B cell (primary cell): ENCODE measurements around the gene LHX4. TPM values are rescaled to one million over a fixed set of nuclear protein-coding genes. Genes with fewer than 3 reads are reported as not detected.

Experiments used
- ATAC-seq: fragments of 200-7000 bp; cut with Tn5 transposase; one replicate; pipeline ENCODE4 v1.10.0; 2021; ENCODE audit warnings: low read depth, mild to moderate bottlenecking, moderate number of reproducible peaks, moderate library complexity
- CTCF ChIA-PET: fragments of 350-600 bp; sonication (Branson Sonifier 250); formaldehyde crosslinking; loops from one replicate; lab custom pipeline; 2021; ENCODE audit warnings: antibody characterized with exemption, inconsistent platforms; lab: Charles Lee
- POLR2A ChIA-PET: fragments of 350-600 bp; sonication (Branson Sonifier 250); formaldehyde crosslinking; loops from one replicate; lab custom pipeline; 2021; ENCODE audit warnings: antibody characterized with exemption; lab: Charles Lee
- DNase-seq: peaks from one replicate; pipeline ENCODE4 v3.0.0; 2013
- H2AFZ ChIP-seq: 2 replicates; pipeline ENCODE4 v1.6.1; 2012; ENCODE audit warnings: mild to moderate bottlenecking, low read depth, low read length; ENCODE audit not compliant: insufficient read depth, poor library complexity, severe bottlenecking
- H3K27ac ChIP-seq, 2 donors: 1 replicate in 1 of 2; 2 replicates in 1 of 2; pipeline ENCODE4 v1.5.1; 2012 to 2013; ENCODE audit warnings: low read length in 2 of 2, mild to moderate bottlenecking in 2 of 2, moderate library complexity in 1 of 2
- H3K27me3 ChIP-seq, 4 experiments: fragments of 200-600 bp in 1 of 4; sonication (generic) in 1 of 4; replicated peaks in 1 of 4; 1 replicate in 2 of 4; 2 replicates in 2 of 4; pipeline versions ENCODE4 v1.6.1 to v1.7.0; 2013 to 2016; ENCODE audit warnings: low read length in 3 of 4, mild to moderate bottlenecking in 2 of 4, mixed read lengths in 1 of 4, moderate library complexity in 1 of 4; ENCODE audit not compliant: insufficient read depth in 4 of 4, control insufficient read depth in 3 of 4; ENCODE audit errors: control extremely low read depth in 1 of 4
- H3K36me3 ChIP-seq, 2 experiments: replicated peaks in 1 of 2; 1 replicate in 1 of 2; 2 replicates in 1 of 2; pipeline versions ENCODE4 v1.6.1 to v1.7.1; 2013; ENCODE audit warnings: low read length in 1 of 2; ENCODE audit not compliant: insufficient read depth in 2 of 2, control insufficient read depth in 1 of 2; ENCODE audit errors: control extremely low read depth in 1 of 2, extremely low read depth in 1 of 2
- H3K4me1 ChIP-seq, 2 donors: fragments of 200-600 bp in 1 of 2; sonication (generic) in 1 of 2; 1 replicate in 1 of 2; 2 replicates in 1 of 2; pipeline versions ENCODE4 v1.5.1 to v1.6.1; 2013 to 2017; ENCODE audit warnings: low read length in 2 of 2; ENCODE audit not compliant: control insufficient read depth in 2 of 2, insufficient read depth in 2 of 2
- H3K4me2 ChIP-seq: replicated peaks from 2 replicates; pipeline ENCODE3; 2012; ENCODE audit warnings: mild to moderate bottlenecking, low read depth, low read length; ENCODE audit not compliant: poor library complexity, severe bottlenecking
- H3K4me3 ChIP-seq, 5 experiments: fragments of 200-600 bp in 1 of 5; sonication (generic) in 1 of 5; 1 replicate in 3 of 5; 2 replicates in 2 of 5; pipeline versions ENCODE4 v1.5.1 to v1.7.0; 2011 to 2016; ENCODE audit warnings: low read length in 4 of 5, mild to moderate bottlenecking in 4 of 5, low read depth in 2 of 5, control low read depth in 1 of 5, moderate library complexity in 1 of 5; ENCODE audit not compliant: insufficient read depth in 1 of 5; ENCODE audit errors: control extremely low read depth in 1 of 5, extremely low read depth in 1 of 5
- H3K79me2 ChIP-seq: fragments of 200-600 bp; sonication (generic); one replicate; pipeline ENCODE4 v1.6.0; 2016; ENCODE audit warnings: low read length; ENCODE audit not compliant: control insufficient read depth, insufficient read depth
- H3K9ac ChIP-seq: fragments of 200-600 bp; sonication (generic); 2 replicates; pipeline ENCODE4 v1.6.1; 2017; ENCODE audit warnings: mild to moderate bottlenecking, low read length, moderate library complexity
- H3K9me3 ChIP-seq, 3 donors: one replicate each; pipeline versions ENCODE4 v1.6.1 to v1.7.1; 2013; ENCODE audit warnings: low read length in 2 of 3; ENCODE audit not compliant: control insufficient read depth in 2 of 3, insufficient read depth in 1 of 3; ENCODE audit errors: control extremely low read depth in 1 of 3
- H4K20me1 ChIP-seq: 2 replicates; pipeline ENCODE4 v1.6.0; 2012; ENCODE audit warnings: mild to moderate bottlenecking, low read length; ENCODE audit not compliant: insufficient read depth, control insufficient read depth, poor library complexity, severe bottlenecking
- H3K27ac Mint-ChIP-seq: one replicate; pipeline ENCODE4 v1.8.0; 2021; ENCODE audit warnings: mixed read lengths
- H3K27me3 Mint-ChIP-seq: one replicate; pipeline ENCODE4 v1.8.0; 2021; ENCODE audit warnings: mixed read lengths
- H3K4me1 Mint-ChIP-seq: one replicate; pipeline ENCODE4 v1.8.0; 2021; ENCODE audit warnings: mixed read lengths
- H3K4me3 Mint-ChIP-seq: one replicate; pipeline ENCODE4 v1.8.0; 2021; ENCODE audit warnings: mixed read lengths
- H3K9me3 Mint-ChIP-seq: one replicate; pipeline ENCODE4 v1.8.0; 2022; ENCODE audit warnings: mixed read lengths; ENCODE audit not compliant: insufficient read depth
- EZH2 ChIP-seq: IDR thresholded peaks from 2 replicates; pipeline ENCODE4 v1.6.1; 2012; ENCODE audit warnings: borderline replicate concordance, low read depth, mild to moderate bottlenecking, moderate library complexity, low read length; ENCODE audit not compliant: insufficient read depth, poor library complexity, severe bottlenecking
- WGBS: methylation state at CpG from one replicate; pipeline ENCODE4 v1.1.5; 2013; ENCODE audit warnings: missing lambda C conversion rate; ENCODE audit not compliant: insufficient coverage; 5-methylcytosine and 5-hydroxymethylcytosine counted together
- intact Hi-C: fragments of 100-400 bp; cut with micrococcal nuclease; formaldehyde crosslinking; loops from one replicate; pipeline ENCODE4 v1.10.0; 2022
- polyA plus RNA-seq: library from polyadenylated mRNA; depleted of rRNA; stranded (reverse); fragments of >200 nt; gene quantifications from 2 replicates; pipeline ENCODE4 v1.2.3, GENCODE V29; 2012
- total RNA-seq, 2 donors: library from RNA; stranded (reverse); fragments of 120-200 nt in 1 of 2; gene quantifications; 1 replicate in 1 of 2; 2 replicates in 1 of 2; pipeline versions ENCODE4 v1.2.3 to v1.2.4, GENCODE V29; 2013 to 2022
- TF ChIP-seq, protein P1 (sequence below): fragments of 200-600 bp; IDR thresholded peaks from one replicate; pipeline ENCODE4 v1.8.0; 2022; ENCODE audit warnings: antibody characterized with exemption, mild to moderate bottlenecking

LHX4 gene
- total and polyA plus RNA-seq, 2 donors (not counting 1 experiment from before 2014, with no cell fraction given), result not detected

DNA sequence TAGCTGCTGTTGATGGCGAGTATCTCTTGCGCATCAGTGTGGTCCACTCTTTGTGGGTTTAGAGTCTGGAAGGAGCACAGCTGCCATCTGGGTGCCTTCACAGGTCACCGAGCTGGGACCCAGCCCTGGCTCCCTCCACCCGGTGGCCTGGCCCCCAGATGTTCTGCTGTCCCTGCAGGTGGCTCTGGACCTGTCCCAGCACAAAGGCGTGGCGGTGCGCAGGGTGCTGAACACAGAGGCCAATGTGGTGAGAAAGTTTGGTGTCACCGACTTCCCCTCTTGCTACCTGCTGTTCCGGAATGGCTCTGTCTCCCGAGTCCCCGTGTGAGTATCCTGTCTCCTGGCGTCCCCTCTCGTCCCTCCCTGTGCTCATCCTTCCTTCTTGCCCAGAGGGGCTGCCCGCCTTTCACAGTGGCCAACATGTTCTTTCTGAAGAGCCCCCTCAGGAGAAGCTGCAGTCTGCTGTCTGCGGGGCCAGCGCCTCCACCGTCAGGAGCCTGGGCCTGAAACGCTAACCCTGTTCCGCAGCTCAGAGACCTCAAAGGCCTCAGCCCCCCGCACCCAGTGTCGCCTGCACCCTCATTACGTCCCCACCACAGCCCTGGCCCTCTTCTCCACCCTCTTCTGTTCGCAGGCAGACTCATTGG lies 47.9 kb upstream of the LHX4 start:
- H3K36me3 ChIP-seq, result peaks cover 0 to 7% of the 10 kb centered on the region in 2 experiments
- WGBS, result 95% methylated on average over 23 of the region's 23 CpGs
- ATAC-seq, result no peak

DNA sequence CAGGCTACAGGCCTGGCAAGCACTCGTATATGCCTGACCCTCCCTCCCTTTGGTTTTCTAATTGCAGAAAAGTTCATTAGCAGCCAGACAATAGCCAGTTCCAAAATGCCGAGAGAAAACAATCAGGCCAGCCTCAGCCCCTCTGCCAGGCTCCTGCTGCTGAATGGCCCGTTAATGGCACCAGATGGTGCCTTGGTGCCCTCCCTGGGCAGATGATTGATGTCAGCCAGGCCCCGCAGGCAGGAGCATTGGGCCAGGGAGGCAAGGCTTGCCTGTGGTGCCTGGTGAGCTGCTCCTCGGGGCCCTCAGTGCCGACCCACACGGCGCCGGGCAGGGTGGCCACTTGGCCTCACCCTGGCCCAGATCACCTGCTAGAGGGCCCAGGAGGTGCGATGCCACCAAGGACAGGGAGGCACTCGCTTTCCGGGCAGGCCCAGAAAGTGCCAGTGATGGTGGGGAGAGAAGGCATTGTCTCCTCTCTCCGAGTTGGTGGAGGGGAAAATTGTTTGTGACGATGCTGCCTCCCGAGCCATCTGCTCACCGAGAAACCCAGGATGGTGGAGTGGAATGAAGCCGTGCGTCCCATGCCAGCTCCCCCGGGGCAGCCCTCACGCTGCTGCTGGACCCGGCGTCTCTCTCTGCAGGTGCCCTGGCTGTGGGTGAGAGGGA lies 47.3 kb upstream of the LHX4 start:
- no peak for TF ChIP-seq EZH2
- TF ChIP-seq, protein P1, sequence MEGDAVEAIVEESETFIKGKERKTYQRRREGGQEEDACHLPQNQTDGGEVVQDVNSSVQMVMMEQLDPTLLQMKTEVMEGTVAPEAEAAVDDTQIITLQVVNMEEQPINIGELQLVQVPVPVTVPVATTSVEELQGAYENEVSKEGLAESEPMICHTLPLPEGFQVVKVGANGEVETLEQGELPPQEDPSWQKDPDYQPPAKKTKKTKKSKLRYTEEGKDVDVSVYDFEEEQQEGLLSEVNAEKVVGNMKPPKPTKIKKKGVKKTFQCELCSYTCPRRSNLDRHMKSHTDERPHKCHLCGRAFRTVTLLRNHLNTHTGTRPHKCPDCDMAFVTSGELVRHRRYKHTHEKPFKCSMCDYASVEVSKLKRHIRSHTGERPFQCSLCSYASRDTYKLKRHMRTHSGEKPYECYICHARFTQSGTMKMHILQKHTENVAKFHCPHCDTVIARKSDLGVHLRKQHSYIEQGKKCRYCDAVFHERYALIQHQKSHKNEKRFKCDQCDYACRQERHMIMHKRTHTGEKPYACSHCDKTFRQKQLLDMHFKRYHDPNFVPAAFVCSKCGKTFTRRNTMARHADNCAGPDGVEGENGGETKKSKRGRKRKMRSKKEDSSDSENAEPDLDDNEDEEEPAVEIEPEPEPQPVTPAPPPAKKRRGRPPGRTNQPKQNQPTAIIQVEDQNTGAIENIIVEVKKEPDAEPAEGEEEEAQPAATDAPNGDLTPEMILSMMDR, result no peak
- H3K27ac Mint-ChIP-seq, result no peak overlapping the region
- H3K4me1 Mint-ChIP-seq, result no peaks in the 10 kb centered on the region
- H3K4me1 ChIP-seq, result no peaks in the 10 kb centered on the region
- H3K9me3 ChIP-seq, result no peaks in the 10 kb centered on the region
- no peaks in the 10 kb centered on the region for H3K27me3 Mint-ChIP-seq
- H4K20me1 ChIP-seq, result no peaks in the 10 kb centered on the region
- 98% methylated on average over 21 of the region's 22 CpGs for WGBS
- no peaks in the 10 kb centered on the region for H3K27me3 ChIP-seq
- no peak overlapping the region for H2AFZ ChIP-seq
- no peak overlapping the region for H3K9ac ChIP-seq
- no peak overlapping the region for H3K27ac ChIP-seq
- H3K36me3 ChIP-seq, result peaks cover 0 to 9% of the 10 kb centered on the region in 2 experiments
- CTCF ChIA-PET, result no interaction called here
- H3K4me2 ChIP-seq, result no peak overlapping the region
- no peak overlapping the region for H3K4me3 ChIP-seq
- ATAC-seq (no peak), DNase-seq (no peak)
- no peaks in the 10 kb centered on the region for H3K9me3 Mint-ChIP-seq
- no peak overlapping the region for H3K4me3 Mint-ChIP-seq
- intact Hi-C loops, result no loop called here
- H3K79me2 ChIP-seq, result no peaks in the 10 kb centered on the region
- POLR2A ChIA-PET, result no interaction called here

More for the DNA sequence above, 47.9 kb upstream of the LHX4 start:
- CTCF ChIA-PET, result interaction anchor here (3.7 to 8.2 kb wide), 4 partner anchors 15 to 476 kb away, joined by 24 to 106 read pairs (median 54); no protein-coding TSS in a partner anchor
- Histone ChIP-seq H3K27ac (no peak overlapping the region), H3K9me3 (no peaks in the 10 kb centered on the region), H3K79me2 (no peaks in the 10 kb centered on the region), H2AFZ (no peak overlapping the region), H3K4me1 (no peaks in the 10 kb centered on the region), H3K27me3 (no peaks in the 10 kb centered on the region), H4K20me1 (no peaks in the 10 kb centered on the region), H3K9ac (no peak overlapping the region), H3K4me3 (no peak overlapping the region), H3K4me2 (no peak overlapping the region)
- Mint-ChIP-seq H3K27ac (no peak overlapping the region), H3K9me3 (no peaks in the 10 kb centered on the region), H3K27me3 (no peaks in the 10 kb centered on the region), H3K4me3 (no peak overlapping the region), H3K4me1 (no peaks in the 10 kb centered on the region)
- TF ChIP-seq, protein P1, result no peak
- TF ChIP-seq EZH2, result no peak
- intact Hi-C loops, result no loop called here
- DNase-seq, result no peak
- POLR2A ChIA-PET, result no interaction called here
